GM18870 (cell line): ENCODE measurements around the gene WIPF2.

ENCODE experiments used
- ATAC-seq: cut with Tn5 transposase; IDR thresholded peaks from one replicate; pipeline ENCODE4 v1.9.1; 2021; ENCODE audit warnings: moderate library complexity; ENCODE audit not compliant: unreplicated experiment

WIPF2 gene, protein sequence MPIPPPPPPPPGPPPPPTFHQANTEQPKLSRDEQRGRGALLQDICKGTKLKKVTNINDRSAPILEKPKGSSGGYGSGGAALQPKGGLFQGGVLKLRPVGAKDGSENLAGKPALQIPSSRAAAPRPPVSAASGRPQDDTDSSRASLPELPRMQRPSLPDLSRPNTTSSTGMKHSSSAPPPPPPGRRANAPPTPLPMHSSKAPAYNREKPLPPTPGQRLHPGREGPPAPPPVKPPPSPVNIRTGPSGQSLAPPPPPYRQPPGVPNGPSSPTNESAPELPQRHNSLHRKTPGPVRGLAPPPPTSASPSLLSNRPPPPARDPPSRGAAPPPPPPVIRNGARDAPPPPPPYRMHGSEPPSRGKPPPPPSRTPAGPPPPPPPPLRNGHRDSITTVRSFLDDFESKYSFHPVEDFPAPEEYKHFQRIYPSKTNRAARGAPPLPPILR

DNA sequence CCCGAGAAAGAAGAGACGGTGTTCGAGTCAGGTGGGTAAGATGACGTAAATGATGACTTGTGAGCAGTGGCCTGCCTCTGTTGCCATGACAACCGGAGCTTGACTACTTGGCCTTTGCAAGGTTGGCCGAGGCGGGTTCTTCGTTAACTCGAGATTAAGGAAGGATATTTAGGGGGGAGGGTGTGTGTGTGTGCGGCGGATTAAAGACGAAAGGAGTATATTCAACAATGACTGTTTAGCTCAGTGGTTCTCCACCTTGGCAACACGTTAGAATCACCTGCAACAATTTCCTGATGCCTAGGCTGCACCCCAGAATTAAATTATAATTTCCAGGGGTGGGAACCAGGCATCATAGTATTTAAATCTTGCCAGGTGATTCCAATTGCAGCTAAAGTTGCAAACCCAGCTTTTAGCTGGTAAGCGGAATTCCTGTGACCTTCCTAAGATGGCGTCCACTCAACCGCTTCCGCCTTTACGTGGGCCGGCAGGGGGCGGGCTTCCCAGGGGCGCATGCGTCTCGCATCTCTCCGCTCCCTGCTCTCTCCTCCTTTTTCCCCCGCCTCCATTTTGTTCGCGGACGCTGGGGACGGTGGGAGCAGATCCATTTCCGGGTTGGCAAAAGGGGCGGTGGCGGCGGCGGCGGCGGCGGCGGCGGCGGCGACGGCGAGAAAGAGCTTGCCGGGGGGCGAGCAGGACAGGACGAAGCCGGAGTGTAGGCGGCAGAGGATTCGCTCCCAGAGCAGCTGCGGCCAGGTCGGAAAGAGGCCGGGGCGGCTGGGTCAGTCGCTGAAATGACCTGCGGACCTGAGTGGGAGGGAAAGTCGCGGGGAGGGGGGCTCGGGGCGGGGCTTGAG lies at the start of gene WIPF2:
Gene WIPF2 (plus strand): TSS at position 565 of the 854 bp plus-strand sequence. CDS start 37,156 bp downstream, outside the sequence.
- ATAC-seq = peak; percentile 80

DNA sequence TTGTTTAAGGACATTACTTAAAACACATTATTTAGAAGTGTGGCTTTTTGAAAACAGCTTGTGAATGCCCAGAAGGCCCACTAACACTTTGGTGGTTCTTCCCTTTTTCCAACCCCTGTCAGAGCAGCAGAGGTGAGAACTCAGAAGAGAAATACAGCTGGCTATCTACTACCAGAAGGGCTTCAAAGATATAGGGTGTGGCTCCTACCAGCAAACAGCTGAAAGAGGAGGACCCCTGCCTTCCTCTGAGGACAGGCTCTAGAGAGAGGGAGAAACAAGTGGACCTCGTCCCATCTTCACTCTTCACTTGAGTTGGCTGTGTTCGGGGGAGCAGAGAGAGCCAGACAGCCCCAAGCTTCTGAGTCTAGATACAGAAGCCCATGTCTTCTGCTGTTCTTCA lies 48.8 kb upstream of the WIPF2 start:
- no peak for ATAC-seq

DNA sequence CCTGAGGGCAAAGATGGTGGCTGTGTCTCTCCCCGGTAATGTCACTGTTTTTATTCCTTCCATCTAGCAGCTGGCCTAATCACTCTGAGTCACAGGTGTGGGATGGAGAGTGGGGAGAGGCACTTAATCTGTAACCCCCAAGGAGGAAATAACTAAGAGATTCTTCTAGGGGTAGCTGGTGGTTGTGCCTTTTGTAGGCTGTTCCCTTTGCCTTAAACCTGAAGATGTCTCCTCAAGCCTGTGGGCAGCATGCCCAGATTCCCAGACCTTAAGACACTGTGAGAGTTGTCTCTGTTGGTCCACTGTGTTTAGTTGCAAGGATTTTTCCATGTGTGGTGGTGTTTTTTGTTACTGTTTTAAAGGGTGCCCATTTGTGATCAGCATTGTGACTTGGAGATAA lies 47.4 kb upstream of the WIPF2 start:
- ATAC-seq = no peak

DNA sequence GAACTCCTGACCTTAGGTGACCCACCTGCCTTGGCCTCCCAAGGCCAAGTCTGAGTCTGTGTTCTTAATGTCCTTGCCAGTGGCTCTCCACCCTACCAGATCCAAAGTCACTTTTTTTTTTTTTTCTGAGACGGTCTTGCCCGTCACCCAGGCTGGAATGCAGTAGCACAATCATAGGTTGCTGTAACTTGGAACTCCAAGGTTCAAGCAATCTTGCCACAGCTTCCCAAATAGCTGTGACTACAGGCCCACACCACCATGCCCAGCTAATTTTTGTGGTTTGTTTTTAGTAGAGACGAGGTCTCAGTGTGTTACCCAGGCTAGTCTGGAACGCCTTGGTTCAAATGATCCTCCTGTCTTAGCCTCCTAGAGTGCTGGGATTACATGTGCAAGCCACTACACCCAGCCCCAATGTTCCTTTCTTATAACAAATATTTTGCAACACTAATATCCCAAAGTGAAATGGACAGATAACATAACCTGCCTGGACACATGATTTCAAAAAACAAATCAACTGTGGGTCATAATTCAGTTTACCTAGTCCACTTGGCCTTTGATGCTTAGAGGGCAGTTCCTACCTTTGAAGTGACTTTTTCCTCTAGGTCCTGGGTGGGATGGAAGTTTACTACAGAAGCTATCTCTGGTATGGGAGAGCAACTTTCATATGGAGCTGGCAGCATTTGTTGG lies 45.9 kb upstream of the WIPF2 start:
- no peak for ATAC-seq

DNA sequence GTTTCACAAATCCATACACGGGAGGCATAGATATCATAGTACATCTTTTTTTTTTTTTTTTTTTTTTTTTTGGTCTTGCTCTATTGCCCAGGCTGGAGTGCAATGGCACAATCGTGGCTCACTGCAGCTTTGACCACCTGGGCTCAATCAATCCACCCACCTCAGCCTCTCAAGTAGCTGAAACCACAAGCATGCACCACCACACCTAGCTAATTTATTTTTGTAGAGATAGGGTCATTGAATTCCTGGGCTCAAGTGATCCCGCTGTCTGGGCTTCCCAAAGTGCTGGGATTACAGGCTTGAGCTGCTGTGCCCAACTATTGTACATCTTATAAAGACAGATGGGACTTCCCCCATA lies 45.3 kb upstream of the WIPF2 start:
- no peak for ATAC-seq

DNA sequence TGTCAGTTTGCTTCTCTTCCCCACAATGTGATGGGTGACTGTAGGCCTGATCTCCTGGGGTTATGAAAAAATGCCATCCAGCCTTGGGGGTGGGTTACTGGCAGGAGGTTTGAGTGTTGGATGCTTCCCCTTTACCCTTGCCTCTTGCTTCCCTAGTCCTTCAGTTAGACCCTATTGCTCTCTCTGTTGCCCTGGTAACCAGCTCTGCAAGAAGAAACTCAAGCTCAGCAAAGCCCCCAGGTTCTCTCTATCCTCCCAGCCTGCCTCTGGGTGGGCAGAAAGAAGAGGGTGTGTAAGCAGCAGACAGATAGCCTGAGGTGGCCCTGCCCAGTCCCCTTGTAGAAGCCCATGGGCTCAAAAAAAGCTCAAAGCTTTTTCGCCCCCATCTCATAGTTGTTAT lies 44.6 kb upstream of the WIPF2 start:
- ATAC-seq = no peak

DNA sequence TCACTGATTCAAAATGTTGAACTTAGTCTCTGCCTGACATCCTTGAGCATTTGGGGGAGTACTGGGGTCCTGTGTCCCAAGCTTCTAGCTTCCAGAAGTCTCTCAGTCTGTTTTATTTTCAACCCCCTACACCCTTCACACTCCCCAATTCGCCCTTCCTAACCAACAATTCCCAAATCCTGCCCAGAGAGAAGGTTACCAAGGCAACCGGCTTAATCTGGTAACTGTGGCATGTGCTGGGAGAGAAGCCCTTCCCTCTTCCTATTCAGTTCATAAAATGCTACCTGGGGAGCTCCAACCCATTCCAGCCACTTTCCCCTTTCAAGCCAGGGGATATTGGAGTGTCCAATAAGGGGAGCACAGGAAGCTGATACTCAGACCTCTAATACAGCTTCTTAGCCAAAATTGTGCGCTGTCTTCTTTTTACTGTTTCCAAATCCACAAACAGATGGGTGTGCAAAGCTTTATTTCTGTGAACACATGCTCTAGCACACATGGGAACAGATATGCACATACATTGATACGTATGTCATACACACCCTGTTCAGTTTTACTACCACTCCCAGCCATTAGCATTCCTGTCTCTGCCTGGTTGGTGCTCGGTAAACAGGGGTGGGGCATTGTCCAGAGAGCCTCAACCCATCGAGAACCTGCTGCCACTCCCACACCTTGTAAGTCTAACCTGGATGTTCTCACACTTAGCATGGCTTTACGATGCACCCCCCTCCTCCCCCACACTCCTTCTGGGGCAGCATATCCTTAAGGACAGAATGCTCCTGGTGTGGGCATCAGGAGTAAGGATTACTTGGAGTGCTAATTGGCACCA lies 43.0 kb upstream of the WIPF2 start:
- ATAC-seq = no peak

DNA sequence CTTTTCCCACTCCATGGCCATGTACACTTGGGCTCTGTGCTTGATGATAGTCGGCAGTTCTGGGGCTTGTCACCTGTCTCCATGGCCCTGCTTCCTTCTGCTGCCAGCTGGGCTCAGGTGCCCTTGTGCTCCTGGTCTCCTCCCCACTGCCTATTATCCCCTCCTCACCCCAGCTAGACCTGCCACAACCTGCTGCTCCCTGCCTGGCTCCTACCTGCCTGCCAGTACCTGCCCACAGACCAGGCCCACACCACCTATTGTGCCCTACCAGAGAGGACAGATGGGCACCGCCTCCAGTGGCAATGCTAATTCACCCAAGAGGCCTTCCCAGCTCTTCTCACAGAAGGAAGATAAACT lies 42.4 kb upstream of the WIPF2 start:
- ATAC-seq = no peak

DNA sequence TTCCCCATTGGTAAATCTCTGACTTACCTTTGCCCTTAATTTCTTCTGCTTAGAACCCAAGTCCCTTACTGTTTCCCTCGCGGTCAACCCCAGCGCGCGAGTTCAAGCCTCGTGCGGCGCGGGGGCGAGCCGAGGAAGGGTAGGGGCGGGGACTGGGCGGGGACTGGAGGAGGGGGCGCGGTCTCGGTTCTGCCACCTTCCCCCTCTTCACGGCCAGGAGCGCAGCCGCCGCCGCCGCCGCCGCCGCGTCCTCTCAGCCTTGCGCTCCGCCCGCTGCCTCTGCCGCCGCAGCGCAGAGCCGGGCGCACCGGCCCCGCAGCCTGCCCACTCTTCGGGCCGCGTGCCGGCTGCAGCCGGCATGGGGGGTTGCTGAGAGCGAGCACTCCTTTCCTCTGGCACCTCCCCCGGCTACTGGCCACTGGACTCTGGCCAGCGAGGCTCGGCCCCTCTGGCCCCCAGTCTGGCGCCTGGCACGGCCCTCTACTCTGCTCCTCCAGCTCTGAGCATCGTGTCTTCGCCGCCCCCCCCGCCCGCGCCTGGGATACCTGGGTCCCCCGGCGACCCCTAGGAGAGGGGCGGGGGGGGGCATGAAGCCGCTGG lies 41.7 kb upstream of the WIPF2 start, which contains the start of gene RAPGEFL1:
Gene RAPGEFL1 (plus strand): TSS at position 196 of the 600 bp plus-strand sequence. CDS start 392 bp downstream, at position 588.
- no peak for ATAC-seq

DNA sequence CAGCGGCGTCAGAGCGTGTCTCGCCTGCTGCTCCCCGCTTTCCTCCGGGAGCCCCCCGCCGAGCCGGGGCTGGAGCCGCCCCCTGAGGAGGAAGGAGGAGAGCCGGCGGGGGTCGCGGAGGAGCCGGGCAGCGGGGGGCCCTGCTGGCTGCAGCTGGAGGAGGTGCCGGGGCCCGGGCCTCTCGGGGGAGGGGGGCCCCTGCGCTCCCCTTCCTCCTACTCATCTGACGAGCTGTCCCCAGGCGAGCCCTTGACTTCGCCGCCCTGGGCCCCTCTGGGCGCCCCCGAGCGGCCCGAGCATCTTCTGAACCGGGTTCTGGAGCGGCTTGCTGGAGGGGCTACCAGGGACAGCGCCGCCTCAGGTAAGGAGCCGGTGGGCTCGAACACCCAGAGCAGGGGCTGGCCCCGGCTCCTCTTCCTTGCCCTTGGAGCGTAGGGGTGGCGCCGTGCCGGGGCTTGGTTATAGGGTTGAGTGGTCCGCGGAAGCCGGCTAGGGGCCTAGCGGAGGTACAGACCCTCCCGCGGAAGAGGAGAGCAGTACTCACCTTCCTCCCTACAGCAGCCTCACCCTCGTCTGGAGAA lies 41.0 kb upstream of the WIPF2 start:
- no peak for ATAC-seq

DNA sequence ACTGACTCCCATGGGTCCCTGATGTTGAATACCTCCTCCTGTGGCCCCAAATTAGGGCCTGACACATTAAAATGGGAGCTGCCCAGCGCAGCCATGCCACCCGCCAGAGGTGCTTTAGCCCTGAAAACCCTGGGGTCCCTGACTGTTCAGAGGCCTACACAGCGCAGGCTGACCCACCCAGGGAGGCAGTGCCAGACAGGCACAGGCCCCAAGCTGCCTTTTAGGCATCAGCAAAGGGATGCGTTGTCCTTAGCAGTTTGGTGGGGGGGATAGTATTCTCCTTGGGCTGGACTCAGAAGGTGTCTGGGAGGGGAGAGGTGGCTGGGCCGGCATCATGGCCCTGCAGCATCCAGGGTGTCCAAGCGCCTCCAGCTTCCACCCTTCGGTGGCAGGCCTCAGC lies 40.4 kb upstream of the WIPF2 start:
- ATAC-seq = no peak

DNA sequence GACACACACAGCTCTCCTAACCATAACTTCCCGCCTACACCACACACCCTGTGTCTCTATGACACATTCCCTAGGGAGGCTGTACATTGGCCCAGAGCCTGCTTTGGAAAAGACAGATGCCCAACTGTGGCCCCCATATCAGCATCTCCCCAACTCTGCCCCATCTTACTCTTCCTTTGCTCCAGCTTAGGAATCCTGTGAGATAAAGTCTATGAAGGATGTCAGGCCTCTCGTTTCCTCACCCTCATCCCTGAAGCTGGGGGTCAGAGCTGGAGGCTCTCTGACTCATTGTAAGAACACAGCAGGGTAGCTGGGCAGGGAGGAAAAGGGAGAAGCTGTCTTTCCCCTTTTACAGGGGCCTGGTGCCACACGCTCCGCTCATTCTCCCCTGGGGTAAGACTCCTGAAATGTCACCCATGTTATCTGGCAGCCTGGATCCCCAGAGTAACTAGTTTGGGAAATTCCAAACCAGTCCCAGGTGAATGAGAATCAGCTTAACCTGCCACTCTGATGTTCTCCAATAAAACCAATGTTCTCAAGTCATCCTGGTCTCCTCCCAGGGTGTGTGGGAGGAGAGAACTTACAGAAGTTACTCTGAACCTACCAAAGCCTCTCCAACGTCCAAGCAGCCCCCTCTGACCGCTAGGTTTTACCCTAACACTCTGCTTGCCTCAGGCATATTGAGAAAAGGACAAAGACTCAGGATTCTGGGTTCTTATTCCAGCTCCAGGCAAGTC lies 39.0 kb upstream of the WIPF2 start:
- ATAC-seq = no peak

DNA sequence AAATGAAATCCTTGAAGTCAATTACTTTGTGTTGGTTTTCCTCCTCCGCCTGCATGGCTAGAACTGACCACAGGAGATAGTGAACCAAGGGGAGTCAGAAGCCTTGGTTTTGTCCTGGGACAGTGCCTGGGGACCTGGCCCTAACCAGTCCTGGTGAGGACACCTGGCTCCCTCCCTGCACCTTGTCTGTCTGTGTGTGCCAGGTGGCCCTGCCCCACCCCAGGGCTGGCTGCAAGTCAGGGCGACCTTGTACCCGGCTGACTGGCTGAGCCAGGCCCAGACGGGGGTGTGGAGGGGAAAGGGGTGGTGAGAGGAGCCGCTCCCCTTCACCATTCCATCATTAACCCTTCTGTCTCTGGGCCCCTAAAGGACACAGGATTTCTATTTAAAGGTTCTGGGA lies 38.4 kb upstream of the WIPF2 start:
- no peak for ATAC-seq

DNA sequence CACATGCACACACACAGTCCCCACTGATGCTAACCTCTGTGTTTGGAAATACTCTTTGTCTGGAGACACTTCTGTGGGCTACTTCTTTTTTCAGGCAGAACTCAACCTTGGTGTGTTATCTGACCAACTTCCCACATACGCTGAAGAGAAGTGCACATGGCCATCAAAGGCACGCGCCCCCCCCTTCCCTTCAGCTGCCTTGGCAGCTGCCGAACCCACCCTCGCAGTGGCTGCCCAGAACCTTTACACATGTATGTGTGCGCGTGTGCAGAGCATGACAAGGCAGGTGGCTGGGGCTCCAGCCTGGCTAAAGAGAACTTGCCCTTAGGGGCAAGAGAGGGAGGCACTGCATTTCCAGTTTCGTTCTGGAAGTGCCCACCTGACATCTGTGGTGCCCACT lies 37.9 kb upstream of the WIPF2 start:
- ATAC-seq = no peak

DNA sequence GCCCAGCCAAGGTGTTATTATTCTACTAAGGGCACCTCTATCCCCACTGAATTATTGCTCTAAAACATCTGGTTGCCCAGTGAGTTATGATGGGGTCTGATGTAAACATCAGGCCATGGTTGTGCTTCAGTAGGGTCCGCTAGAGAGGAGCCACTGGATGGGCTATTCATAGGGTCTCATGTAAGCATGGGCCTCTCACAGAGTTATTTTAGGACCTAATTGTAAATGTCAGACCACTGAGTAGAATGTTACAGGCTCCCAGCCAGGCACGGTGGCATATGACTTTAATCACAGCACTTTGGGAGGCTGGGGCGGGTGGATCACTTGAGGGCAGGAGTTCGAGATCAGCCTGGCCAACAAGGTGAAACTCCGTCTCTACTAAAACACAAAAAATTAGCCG lies 36.5 kb upstream of the WIPF2 start:
- no peak for ATAC-seq

DNA sequence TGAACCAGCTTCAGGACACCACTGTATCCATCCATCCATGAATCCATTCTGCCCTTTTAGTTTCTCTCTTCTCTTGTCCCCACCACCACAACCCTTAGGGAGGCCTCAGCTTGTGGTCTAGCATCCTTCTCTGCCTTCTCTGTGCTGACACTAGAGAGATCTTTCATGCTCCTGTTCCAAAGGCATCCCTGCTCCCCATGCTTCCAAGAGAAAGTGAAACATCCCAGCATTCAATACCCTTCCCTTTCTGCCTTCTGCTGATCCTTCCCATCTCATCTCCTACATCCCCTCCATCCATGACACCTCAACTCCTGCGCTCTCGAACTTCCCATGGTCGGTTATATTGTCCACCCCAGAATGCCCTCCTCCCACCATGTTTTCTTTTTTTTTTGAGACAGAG lies 31.9 kb upstream of the WIPF2 start:
- no peak for ATAC-seq

DNA sequence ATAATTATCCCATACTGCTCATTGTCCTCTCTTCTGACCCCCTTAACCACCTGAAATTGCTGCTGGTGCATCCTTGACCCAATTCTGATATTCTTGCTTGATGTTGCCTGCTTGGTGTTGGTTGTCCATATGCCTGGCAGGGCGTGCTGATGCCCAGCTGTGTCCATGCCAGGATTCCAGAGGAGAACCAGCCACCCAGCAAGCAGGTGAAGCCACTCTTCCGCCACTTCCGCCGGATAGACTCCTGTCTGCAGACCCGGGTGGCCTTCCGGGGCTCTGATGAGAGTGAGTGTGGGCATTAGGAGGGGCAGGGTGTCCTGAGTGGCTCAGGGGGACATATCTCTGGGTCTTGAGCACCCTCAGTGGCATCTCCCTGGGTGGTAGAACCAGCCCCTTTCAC lies 30.4 kb upstream of the WIPF2 start:
- no peak for ATAC-seq

DNA sequence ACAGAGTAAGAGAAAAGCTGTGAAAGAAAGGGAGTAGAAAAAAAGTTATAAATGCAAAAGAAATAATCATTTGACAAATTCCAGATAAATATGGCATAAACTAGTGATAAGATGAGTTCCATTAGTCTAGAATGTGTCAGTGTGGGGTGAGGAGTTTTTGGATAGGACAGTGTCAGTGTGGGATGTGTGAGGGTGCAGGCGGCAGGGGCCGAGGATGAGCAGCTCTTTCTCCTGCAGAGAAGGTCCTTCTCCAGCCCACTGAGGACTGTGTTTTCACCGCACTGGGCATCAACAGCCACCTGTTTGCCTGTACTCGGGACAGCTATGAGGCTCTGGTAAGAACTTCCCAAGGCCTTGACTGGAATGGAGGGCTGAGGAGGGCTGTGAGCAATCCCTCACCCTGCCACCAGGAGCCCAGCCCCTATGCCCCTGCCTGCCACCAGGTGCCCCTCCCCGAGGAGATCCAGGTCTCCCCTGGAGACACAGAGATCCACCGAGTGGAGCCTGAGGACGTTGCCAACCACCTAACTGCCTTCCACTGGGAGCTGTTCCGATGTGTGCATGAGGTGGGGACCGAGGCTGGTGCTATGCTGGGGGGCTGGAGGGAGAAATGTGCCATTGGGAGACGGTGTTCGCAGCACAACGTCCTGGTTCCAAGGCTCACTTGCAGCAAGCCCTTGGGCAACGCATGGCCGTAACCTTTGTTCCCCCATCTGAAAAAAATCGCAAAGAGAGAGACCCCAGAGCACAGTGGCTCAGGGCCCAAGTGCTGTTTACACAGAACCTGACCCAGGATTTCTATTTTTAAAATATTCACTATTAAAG lies 28.7 kb upstream of the WIPF2 start:
- ATAC-seq = no peak
